C1 segment of cervical spinal cord (tissue), 14 donors: ENCODE data around the gene STMND1.

ENCODE experiments used
- DNase-seq, 14 donors: peaks; one replicate each; lab custom pipeline; 2025; lab: John Stamatoyannopoulos, UW

The STMND1 gene

GRCh38 chr6:17098538-17098937 is 3.3 kb upstream of the STMND1 start:
- no peak for DNase-seq

GRCh38 chr6:17099401-17100059 is 2.3 kb upstream of the STMND1 start:
- DNase-seq = no peak

- no peak for DNase-seq
Observed at GRCh38 chr6:17100806-17101205, 1.0 kb upstream of the STMND1 start.

GRCh38 chr6:17102258-17102870 is 514 bp downstream of the STMND1 start:
- DNase-seq = no peak

- no peak for DNase-seq
Observed at GRCh38 chr6:17103715-17104114, 1.9 kb downstream of the STMND1 start.

- DNase-seq = no peak
Observed at GRCh38 chr6:17107863-17108262, 6.0 kb downstream of the STMND1 start.

GRCh38 chr6:17115251-17116116 is 13.6 kb downstream of the STMND1 start:
- no peak for DNase-seq

GRCh38 chr6:17116117-17116440 is 14.2 kb downstream of the STMND1 start:
- DNase-seq = no peak

- DNase-seq = no peak
Observed at GRCh38 chr6:17120019-17120418, 18.2 kb downstream of the STMND1 start.

- DNase-seq = no peak
Observed at GRCh38 chr6:17125407-17125806, 23.6 kb downstream of the STMND1 start.

- no peak for DNase-seq
Observed at GRCh38 chr6:17130786-17131185, 28.9 kb downstream of the STMND1 start.

GRCh38 chr6:17132967-17133366 is 31.1 kb downstream of the STMND1 start:
- DNase-seq = no peak

GRCh38 chr6:17138033-17138432 is 36.2 kb downstream of the STMND1 start:
- DNase-seq = no peak

GRCh38 chr6:17144016-17144415 is 42.2 kb downstream of the STMND1 start:
- DNase-seq = no peak

GRCh38 chr6:17149571-17149970 is 47.7 kb downstream of the STMND1 start:
- DNase-seq = no peak

GRCh38 chr6:17150096-17150495 is 48.2 kb downstream of the STMND1 start:
- no peak for DNase-seq

- no peak for DNase-seq
Observed at GRCh38 chr6:17151888-17152287, 50.0 kb downstream of the STMND1 start.

GRCh38 chr6:17152703-17153102 is 50.9 kb downstream of the STMND1 start:
- DNase-seq = no peak

- DNase-seq = peak in 5 of 14 donors; percentile 5 to 44 (median 12)
Observed at GRCh38 chr6:17156112-17156921, 54.5 kb downstream of the STMND1 start.

- DNase-seq = no peak
Observed at GRCh38 chr6:17156966-17157365, 55.1 kb downstream of the STMND1 start.

- no peak for DNase-seq
Observed at GRCh38 chr6:17157617-17158016, 55.8 kb downstream of the STMND1 start.

GRCh38 chr6:17159240-17159639 is 57.4 kb downstream of the STMND1 start:
- DNase-seq = no peak
